Measurements from ENCODE around the gene ZNF12.
"Not testable (repeated sequence)": the region's sequence is repeated elsewhere in the genome, so short reads cannot be mapped to it uniquely, and the experiment has no call there.

Gene ZNF12

DNA sequence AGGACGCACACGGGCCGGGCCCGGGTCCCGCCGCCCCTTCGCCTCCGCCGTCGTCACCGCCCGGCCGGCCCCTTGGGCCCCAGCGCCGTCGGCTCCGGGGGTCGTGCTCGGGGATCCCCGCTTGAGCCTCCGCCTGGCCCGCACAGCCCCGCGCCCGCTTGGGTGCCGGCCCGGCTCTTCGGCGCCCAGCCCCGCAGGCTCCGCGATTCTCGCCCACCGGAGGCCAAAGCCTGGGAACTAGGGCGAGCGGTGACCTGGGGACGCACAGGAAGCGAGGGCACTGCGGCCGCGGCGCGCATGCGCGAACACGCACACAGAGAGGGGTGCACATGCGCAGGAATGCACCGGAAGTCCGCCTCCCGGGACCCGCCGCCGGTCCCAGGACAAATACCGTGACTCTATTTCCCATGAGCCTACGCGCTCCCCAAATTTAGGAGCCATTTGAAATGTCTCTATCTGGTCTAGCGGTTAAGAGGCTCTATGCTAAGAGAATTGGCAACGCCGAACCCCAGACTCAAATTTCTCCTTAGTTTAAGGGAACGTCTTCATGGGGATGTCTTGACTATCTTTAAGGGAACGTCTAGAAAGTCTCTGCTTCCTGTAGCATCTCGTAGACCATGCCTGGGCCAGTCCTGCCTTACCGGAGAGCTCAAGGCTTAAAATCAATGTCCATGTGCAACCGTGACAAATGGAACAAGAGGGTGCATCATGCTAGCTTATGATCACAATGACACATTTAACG is at the start of gene ZNF12:
Gene ZNF12 (minus strand): TSS at position 282 of the 742 bp plus-strand sequence. CDS start 1,774 bp downstream, outside the sequence.
- peak; percentile 92 to 95 (median 92) for DNase-seq (ENCODE audit: low read depth in 3 of 3)

DNA sequence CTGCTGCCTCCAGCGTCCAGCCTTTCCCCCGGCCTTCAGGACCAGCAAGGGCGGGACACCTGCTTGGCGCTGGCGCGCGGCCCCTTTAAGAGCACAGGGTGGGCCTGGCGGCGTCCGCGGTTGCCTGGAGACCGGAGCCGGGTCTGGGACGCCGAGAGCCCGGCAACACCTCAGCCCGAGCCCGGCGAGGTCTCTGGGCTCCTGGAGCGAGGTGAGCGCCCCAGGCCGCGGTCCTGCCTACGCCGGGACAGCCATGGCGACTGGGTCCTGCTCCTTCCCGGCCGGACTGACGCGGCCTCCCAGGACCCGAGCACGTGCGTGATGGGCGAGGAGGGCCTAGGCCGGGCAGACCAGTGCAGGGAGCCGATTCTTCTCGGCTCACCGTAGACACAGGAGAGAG is 47.2 kb upstream of the ZNF12 start, which contains the start of gene RSPH10B2:
Gene RSPH10B2 (plus strand): TSS at position 140 of the 400 bp plus-strand sequence. CDS start 3,575 bp downstream, outside the sequence.
- not testable (repeated sequence) for DNase-seq (ENCODE audit: low read depth in 3 of 3)

DNA sequence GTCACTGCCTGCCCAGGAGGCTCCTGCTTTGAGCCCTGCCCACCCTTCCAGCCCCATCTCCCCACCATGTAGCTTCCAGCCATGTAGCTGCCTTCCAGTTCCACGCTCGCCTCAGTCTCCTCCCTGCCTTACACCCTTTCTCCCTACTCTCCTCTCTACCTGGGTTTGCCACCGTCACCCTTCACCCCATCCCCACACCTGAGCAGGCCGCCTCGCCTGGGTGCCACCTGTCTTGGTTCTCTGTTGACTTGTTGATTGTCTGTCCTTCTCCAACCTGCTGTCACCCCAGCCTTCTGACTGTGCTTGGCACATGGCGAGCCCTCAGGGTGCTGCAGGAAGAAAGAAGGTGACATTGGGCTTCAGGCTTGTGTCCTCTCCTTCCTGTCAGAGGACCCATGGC is 43.4 kb upstream of the ZNF12 start:
- DNase-seq (ENCODE audit: low read depth in 3 of 3): not testable (repeated sequence)

DNA sequence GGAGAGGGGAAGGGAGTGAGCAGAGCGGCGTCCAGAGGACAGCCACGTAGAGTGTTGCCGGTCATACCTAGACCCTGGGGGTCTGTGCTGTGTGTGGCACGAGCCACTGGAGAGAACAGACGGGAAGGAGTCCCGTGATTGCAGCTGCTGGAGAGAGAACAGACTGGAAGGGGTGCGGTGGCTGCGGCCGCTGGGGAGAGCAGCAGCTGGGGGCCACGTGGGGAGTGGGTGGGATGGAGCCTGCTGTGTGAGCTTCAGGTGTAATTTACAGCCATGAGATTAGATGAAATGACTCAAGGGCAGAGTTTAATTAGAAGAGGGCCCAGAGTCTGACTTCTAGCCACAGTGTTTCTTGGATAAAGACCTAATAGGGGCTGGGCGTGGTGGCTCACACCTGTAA is 42.6 kb upstream of the ZNF12 start:
- DNase-seq (ENCODE audit: low read depth in 3 of 3): not testable (repeated sequence)

DNA sequence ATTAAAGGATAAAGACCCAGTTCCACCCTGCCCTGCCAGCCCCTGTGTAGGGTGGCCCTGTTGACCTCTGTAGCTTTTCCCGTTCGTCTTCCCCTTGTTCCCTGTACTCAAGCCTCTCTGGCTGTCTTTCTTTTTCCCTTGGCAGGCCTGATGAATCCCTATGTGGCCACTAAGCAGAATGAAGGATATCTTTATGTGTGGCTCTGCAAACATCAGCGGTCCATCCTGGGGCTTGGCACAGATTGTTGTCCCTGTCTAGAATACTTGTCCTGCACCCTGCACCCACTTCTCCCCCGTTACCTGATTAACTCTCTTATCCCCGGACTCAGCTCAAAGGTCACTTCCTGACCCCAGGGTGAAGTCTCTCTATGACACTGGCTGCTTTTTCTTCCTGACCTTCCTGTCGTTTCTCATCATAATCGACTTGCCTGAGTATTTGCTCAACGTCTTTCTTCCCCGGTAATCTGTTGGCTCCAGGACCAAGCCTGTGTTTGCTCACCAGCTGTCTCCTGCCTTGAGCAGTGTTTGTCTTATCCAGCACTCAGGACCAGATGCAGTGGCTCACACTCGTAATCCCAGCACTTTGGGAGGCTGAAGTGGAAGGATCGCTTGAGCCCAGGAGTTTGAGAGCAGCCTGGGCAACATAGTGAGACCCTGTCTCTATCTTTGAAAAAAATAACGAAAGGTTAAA is 37.8 kb upstream of the ZNF12 start:
- not testable (repeated sequence) for DNase-seq (ENCODE audit: low read depth in 3 of 3)

DNA sequence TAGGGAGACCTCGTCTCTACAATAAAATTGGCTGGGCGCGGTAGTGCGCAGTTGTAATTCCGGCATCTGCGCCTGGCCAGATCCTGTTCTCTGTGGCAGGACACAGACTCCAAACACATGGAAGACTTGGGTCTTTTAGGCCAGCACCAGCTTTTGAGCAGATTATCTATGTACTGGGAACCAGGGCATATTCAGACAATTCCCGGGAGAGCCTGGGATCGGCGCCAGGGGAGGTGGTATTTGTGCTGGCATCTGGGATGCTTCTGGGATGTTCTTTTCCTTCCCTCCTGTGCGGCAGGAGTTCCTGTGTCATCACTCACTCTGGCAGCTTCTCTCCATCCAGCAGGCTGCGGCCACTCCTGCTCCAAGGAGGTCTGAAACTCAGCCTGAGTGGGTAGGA is 31.7 kb upstream of the ZNF12 start:
- not testable (repeated sequence) for DNase-seq (ENCODE audit: low read depth in 3 of 3)

DNA sequence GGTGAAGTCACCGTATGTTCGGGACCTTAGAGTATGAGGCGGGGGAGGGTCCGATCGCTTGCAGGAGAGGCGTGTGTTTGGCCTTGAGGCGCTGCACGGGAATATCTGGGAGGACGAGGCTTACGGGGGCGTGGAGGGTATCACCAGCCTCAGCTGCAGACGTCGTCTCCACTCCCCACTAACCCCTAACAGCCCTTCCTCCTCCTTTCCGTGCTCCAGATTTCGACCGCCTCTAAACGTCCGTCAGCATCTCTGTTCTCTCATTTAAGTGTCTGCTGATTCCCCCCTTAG is 23.5 kb upstream of the ZNF12 start:
- DNase-seq (ENCODE audit: low read depth in 3 of 3): peak in 1 of 3 experiments; percentile 28

DNA sequence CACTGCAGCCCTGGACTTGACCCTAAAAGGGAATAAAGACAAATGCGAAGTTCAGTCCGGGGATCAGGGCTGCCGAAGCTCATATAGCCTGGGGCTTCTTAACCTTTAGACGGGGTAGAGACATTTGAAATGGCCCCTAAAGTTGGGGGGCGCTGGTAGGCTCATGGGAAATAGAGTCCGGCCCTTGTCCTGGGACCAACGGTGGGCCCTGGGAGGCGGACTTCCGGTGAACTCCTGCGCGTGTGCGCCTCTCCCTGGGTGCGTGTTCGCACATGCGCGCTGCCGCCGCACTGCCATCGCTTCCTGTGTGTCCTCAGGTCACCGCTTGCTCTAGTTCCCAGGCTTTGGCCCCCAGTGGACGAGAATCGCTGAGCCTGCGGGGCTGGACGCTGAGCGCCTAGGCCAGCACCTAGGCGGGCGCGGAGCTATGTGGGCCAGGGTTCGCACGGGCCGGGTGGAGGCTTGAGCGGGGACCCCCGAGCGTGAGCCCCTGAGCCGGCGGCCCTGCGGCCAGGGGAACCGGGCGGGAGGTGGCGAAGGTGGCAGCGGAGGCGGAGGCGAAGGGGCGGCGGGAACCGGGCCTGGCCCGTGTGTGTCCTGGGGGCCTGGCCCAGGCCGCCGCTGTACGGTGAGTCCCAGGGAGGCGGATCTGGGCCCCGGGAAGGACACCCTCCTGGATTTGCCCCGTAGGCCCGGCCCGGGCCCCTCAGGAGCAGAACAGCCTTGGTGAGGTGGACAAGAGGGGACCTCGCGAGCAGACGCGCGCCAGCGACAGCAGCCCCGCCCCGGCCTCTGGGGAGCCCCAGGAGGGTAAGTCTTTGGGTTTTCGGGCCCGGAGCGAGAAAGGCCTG is 23.0 kb upstream of the ZNF12 start:
- DNase-seq (ENCODE audit: low read depth in 3 of 3): peak; percentile 67 to 84 (median 72)

DNA sequence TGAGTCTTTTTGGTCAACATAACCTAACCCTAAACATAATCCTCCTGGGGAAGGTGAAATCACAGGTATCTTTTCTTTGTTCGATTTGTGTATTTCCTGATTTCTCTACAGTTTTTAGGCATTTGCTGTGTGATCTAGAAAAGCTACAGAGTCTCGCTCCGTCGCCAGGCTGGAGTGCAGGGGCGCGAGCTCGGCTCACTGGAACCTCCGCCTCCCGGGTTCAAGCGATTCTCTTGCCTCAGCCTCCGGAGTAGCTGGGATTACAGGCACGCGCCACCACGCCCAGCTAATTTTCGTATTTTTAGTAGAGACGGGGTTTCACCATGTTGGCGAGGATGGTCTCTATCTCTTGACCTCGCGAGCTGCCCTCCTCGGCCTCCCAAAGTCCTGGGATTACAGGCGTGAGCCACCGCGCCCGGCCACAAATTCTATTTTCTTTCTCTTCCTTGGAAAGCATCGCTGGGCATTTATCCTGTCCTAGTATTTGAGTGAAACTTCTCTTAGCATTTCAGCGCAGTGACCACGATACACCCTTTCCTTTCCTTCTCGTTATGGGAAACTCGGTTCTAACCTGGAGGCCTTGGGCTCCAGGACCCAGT is 22.2 kb upstream of the ZNF12 start:
- not testable (repeated sequence) for DNase-seq (ENCODE audit: low read depth in 3 of 3)

DNA sequence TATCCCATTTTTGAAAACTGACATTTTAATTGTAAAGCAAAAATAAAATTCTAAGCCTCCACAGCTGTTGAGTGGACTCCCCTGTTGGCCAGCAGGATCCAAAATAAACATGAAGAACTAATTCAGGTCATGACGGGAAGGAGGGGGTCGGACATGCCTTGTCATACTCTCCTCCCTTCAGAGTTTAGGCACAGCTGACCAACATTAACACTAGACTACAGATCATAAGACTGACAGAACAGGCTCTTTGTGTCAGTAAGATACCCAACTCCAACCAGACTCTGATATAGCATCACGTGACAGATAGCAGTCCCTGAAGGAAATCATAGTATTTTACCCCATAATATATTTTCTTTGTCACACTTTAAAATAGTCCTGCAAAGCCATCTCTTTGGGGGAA is 20.9 kb upstream of the ZNF12 start:
- no peak for DNase-seq (ENCODE audit: low read depth in 3 of 3)

DNA sequence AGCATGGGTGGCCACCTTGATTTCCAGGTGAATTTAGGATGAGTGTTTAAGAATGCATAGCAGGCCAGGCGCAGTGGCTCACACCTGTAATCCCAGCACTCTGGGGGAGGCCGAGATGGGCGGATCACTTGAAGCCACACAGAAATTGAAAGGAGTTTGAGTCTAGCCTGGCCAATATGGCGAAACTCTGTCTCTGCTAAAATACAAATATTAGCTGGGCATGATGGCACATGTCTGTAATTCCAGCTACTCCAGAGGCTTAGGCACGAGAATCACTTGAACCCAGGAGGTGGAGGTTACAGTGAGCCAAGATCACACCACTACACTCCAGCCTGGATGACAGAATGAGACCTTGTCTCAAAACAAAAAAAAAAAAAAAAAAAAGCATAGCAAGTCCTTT is 19.6 kb upstream of the ZNF12 start:
- DNase-seq (ENCODE audit: low read depth in 3 of 3): not testable (repeated sequence)

DNA sequence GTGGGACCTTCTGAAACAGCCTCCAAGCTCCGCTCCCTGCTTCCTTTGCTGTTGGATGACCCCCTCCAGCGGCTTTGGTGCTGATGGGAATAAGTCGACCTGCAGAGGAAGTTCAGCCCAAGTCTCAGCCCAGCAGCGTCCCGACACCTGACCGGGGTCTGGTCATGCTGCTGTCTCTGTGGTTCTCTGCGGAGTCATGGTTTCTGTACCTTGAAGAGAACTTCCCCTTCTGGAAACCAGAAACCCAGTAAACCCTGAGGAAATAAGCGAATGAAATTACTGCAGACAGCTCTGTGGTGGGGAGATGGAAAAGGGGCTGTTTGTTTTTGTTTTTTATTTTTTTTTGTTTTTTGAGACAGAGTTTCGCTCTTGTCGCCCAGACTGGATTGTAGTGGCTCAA is 18.3 kb upstream of the ZNF12 start:
- no peak for DNase-seq (ENCODE audit: low read depth in 3 of 3)

DNA sequence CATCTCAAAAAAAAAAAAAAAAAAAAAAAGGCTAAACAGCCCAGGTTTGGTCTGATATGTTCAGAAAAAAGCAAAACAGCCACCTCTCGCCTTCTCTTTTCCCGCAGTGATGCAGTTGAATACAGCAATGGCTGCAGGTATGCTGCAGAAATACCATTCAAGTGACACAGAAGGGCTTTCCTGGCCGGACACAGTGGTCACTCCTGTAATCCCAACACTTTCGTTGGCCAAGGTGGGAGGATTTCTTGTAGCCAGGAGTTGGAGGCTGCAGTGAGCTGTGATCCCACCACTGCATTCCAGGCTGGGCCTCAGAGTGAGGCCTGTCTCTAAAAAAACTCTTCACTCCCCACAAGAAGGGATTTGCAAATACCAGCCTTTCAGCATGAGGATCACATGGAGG is 17.6 kb upstream of the ZNF12 start:
- not testable (repeated sequence) for DNase-seq (ENCODE audit: low read depth in 3 of 3)

DNA sequence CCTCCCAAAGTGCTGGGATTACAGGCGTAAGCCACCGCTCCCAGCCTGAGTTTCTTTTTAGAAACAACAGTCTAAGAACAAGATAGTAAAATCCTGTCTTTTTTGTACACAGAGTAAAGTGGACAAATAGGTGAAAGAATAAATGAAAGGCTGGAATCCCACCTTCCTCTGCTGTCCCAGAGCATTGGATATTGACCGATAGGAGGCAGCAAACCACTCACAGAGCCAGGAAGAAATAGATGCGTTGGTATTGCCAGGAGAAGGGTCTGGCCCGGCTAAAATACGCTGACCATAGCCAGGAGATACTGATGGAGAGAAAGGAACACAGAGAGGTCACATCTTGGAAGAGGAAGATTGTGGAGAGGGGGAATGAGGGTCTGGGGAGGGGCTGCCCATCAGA is 11.4 kb upstream of the ZNF12 start:
- DNase-seq (ENCODE audit: low read depth in 3 of 3): no peak

DNA sequence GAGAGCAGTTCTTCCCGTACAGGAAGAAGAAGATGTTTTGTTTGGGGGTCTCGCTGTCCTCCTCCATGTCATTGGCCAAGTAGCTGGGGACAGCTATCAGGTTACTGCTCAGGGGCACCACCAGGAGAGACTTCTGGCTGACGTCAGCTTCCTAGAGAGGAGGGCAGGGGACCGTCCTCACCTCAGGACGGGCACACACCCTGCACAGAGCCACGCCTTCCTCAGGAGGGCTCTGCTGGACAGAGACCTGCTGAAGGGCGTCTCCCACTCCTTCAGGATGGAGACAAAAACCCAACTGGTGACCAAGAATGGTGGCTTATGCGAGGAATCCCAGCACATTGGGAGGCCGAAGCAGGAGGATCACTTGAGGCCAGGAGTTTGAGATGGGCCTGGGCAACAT is 9.2 kb upstream of the ZNF12 start:
- not testable (repeated sequence) for DNase-seq (ENCODE audit: low read depth in 3 of 3)

DNA sequence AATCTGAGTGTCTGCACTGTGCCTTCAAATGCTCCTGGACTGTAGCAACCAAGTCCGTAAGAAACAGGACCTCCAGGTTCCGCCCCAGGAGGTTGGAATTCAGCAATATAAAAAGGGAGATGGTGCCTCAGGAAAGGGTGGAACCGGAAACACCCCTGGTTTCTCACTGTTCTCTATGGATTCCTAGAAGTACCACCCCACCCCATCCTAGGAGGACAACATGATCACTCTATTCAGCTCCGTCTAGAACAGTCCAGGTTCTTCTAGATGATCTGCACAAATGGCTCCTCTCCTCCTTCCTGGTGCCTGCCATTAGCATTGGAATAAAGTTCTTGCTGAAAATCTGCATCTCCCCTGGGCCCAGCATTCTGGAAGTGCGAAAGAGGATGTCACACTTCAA is 7.6 kb upstream of the ZNF12 start:
- no peak for DNase-seq (ENCODE audit: low read depth in 3 of 3)

DNA sequence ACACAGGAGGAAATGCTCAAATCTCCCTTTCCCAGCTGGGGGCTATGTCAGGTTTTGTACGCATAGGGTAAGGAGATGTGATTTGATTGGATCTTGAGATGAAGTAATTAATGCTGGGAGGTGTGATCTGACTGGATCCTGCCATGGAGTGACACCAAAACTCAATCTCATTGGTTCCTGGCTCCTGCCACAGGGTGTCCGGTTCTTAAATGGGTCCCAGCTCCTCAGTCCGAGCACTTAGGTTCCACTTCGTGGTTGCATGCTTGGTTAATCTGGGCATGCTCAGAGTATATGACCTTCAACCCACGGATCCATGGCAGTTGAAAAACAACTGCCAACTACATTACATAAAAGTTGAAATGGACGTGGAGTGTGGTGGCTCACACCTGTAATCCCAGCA is 3.1 kb upstream of the ZNF12 start:
- peak in 1 of 3 experiments; percentile 14 for DNase-seq (ENCODE audit: low read depth in 3 of 3)

DNA sequence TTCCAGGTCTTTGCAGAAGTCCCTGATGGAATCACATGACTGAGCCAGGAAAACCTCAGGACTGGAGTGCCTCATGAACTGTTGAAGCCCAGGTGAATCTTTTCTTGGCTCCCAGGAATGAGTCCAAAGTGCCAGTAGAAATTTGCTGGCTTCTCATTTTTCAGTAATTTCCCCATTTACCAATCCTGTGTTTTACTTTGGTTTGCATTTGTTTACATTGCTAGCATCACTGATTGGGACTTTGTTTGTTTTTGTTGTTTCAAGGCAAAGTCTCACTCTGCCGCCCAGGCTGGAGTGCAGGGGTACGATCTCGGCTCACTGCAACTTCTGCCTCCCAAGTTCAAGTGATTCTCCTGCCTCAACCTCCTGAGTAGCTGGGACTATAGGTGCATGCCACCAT is 1.6 kb upstream of the ZNF12 start:
- no peak for DNase-seq (ENCODE audit: low read depth in 3 of 3)

DNA sequence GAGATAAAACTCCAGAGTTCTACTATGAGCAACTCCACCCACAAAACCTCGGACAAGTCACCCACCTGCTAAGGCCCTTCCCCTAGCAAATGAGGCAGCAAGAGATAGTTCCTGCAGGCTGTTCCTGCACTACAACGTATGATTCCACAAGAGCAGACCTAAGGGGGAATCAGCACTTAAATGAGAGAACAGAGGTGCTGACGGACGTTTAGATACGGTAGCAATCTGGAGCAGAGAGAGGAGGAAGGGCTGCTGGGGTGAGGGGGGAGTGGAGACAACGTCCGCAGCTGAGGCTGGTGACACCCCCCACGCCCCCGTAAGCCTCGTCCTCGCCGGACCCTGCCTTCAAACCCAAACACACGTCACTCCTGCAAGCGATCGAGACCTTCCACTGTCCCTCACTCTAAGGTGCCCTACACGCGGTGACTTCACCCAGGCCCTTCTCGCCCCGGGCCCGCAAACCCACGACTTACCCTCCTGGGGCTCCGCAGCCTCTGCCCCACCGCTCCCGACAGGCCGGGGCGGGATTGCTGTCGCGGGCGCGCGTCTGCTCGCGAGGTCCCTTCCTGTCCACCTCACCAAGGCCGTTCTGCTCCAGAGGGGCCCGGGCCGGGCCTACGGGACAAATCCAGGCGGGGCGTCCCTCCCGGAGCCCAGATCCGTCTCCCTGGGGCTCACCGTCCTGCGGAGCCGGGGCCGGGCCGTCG is 635 bp downstream of the ZNF12 start:
- DNase-seq (ENCODE audit: low read depth in 3 of 3): peak in 2 of 3 experiments; percentile 5 to 18

DNA sequence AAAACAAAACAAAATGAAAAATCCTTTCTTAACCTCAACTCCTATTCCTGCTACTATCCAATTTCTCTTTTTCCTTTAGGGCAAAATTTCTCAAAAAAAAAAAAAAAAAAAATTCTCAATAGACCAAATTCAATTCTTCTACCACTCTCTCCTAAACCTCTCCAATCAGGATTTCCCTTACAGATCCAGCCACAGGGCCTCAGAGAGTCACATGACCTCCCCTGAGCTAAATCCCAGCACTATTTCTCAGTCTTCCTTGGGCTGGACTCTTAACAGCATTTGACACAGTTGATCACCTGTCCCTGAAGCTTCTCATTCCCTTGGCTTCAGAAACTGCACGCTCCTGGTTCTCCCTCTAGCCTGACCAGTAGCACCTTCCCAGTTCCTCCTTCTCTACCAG is 4.9 kb downstream of the ZNF12 start:
- DNase-seq (ENCODE audit: low read depth in 3 of 3): no peak

DNA sequence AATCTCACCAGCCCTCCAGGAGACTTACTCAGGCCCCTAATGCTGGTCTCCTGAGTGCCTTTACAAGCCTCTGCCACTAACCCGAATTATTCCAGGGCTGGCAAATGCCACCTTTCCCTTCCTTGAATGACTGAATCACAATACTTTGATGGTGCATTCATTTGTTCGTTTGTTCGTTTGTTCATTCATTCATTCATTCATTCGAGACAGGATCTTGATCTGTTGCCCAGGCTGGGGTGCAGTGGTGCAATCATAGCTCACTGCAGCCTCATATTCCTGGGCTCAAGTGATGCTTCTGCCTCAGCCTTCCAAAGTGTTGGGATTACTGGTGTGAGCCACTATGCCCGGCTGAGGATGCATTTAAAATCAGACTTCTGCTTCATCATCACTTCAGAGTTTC is 6.0 kb downstream of the ZNF12 start:
- DNase-seq (ENCODE audit: low read depth in 3 of 3): no peak

Data from stimulated activated CD4-positive, alpha-beta T cell treated with anti-CD3 and anti-CD28 coated beads, TNF-alpha, amount 100 ng/mL, for 24 hours (primary cell).